Measurements from ENCODE around the gene CZIB.
"Not testable (repeated sequence)": the region's sequence is repeated elsewhere in the genome, so short reads cannot be mapped to it uniquely, and the experiment has no call there.

- TF ChIP-seq CTCF, POLR2A (IDR thresholded peaks at IDR 0.05): not testable (repeated sequence)
Observed at GRCh38 chr1:53206083-53206685, 14.2 kb downstream of the CZIB start.
